HL-60 (cell line): ENCODE measurements around the gene RFTN1.

Experiments
- CTCF ChIP-seq: IDR thresholded peaks from one replicate; pipeline ENCODE4 v1.5.1; 2011; ENCODE audit warnings: low read length, control low read depth, inconsistent platforms; ENCODE audit not compliant: insufficient read depth
- GABPA ChIP-seq: IDR thresholded peaks from 2 replicates; pipeline ENCODE4 v1.6.1; 2012; ENCODE audit warnings: low read depth
- POLR2AphosphoS5 ChIP-seq: IDR thresholded peaks from 2 replicates; pipeline ENCODE4 v1.6.1; 2012; ENCODE audit warnings: low read depth
- REST ChIP-seq: IDR thresholded peaks from 2 replicates; pipeline ENCODE4 v1.6.1; 2012; ENCODE audit warnings: low read depth; ENCODE audit not compliant: insufficient replicate concordance

DNA sequence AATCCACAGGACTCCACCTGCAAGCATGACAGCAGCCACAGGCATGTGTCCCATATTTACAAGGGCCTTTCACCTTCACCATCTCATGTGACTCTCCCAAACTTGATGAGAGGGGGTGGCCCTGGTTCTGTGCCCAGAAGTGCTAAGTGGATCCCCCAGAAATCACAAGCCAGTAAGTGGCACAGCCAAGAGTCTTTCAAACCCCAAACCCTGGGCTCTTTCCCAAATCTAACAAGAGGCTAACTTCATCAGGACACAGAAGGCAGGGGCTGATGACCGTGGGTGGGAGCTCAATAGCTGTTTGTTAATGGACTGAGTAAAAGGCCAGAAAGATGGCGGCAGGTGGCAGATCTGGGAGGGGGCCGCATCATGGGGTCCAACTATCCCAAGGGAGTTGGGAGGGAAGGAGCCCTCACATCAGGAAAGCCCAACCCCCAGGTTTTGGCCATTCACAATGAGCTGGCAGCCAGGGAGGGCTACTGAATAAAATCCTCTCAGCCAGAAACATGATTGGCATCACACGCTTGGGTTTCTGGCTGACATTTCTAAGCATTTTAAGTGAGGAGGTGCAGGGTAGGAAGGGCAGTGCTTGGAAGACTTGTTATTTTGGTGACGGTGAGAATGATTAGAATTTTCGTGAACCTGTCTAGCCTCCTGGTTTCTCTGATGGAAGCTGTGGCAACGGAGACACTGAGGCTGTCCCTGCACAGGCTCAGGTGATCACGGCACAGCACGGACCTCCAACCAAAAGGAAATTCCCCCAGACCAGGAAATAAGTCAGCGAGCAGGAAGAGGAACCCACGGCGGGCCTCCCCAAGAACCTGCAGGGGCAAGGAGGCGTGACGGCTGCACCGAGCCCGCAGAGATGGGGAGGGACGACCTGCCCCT is 139.2 kb downstream of the RFTN1 start:
- TF ChIP-seq CTCF (no peak), GABPA (no peak), POLR2AphosphoS5 (no peak), REST (no peak)
